ENCODE measurements around the gene RFPL4A. TPM values are rescaled to one million over a fixed set of nuclear protein-coding genes. Genes with fewer than 3 reads are reported as not detected.
"Not testable (repeated sequence)": the region's sequence is repeated elsewhere in the genome, so short reads cannot be mapped to it uniquely, and the experiment has no call there.

Gene RFPL4A
- total RNA-seq, 1 donor from 2014 or later = not detected

GRCh38 chr19:55753401-55753800 lies 5.5 kb upstream of the RFPL4A start:
- no peak overlapping the region for H3K27ac Mint-ChIP-seq
- H3K36me3 Mint-ChIP-seq = no peaks in the 10 kb centered on the region
- H3K4me1 Mint-ChIP-seq (ENCODE audit: unreplicated experiment) = no peaks in the 10 kb centered on the region
- no peaks in the 10 kb centered on the region for H3K27me3 Mint-ChIP-seq
- no peak for TF ChIP-seq CTCF (conservative IDR thresholded peaks at IDR 0.05)
- DNase-seq (ENCODE audit: extremely low spot score, unreplicated experiment) = no peak
- H3K4me3 Mint-ChIP-seq = no peak overlapping the region
- H3K9me3 Mint-ChIP-seq = peaks cover 3% of the 10 kb centered on the region

GRCh38 chr19:55756808-55757207 lies 2.1 kb upstream of the RFPL4A start:
- not testable (repeated sequence) for DNase-seq (ENCODE audit: extremely low spot score, unreplicated experiment); H3K27ac Mint-ChIP-seq; H3K4me3 Mint-ChIP-seq; H3K9me3 Mint-ChIP-seq; H3K27me3 Mint-ChIP-seq; H3K36me3 Mint-ChIP-seq; H3K4me1 Mint-ChIP-seq (ENCODE audit: unreplicated experiment)

- no peak for TF ChIP-seq CTCF (conservative IDR thresholded peaks at IDR 0.05)
- H3K9me3 Mint-ChIP-seq = peaks cover 2% of the 10 kb centered on the region
- H3K27me3 Mint-ChIP-seq = no peaks in the 10 kb centered on the region
- DNase-seq (ENCODE audit: extremely low spot score, unreplicated experiment) = no peak
- no peak overlapping the region for H3K27ac Mint-ChIP-seq
- no peaks in the 10 kb centered on the region for H3K4me1 Mint-ChIP-seq (ENCODE audit: unreplicated experiment)
- H3K36me3 Mint-ChIP-seq = no peaks in the 10 kb centered on the region
- H3K4me3 Mint-ChIP-seq = no peak overlapping the region
These were observed 7.6 kb downstream of the RFPL4A start for GRCh38 chr19:55766466-55766865.

- H3K9me3 Mint-ChIP-seq; DNase-seq (ENCODE audit: extremely low spot score, unreplicated experiment): not testable (repeated sequence)
These were observed 9.9 kb downstream of the RFPL4A start, which contains the start of gene RFPL4AL1 for GRCh38 chr19:55768818-55769217. TSS of gene RFPL4AL1 (plus strand) at chr19:55769118. CDS start at chr19:55771805, 2,687 bp downstream.

GRCh38 chr19:55769632-55770031 lies 10.7 kb downstream of the RFPL4A start:
- not testable (repeated sequence) for H3K9me3 Mint-ChIP-seq; H3K27ac Mint-ChIP-seq; H3K36me3 Mint-ChIP-seq; H3K27me3 Mint-ChIP-seq; H3K4me3 Mint-ChIP-seq; DNase-seq (ENCODE audit: extremely low spot score, unreplicated experiment); H3K4me1 Mint-ChIP-seq (ENCODE audit: unreplicated experiment)

More at GRCh38 chr19:55768818-55769217, 9.9 kb downstream of the RFPL4A start, which contains the start of gene RFPL4AL1:
- not testable (repeated sequence) for H3K27ac Mint-ChIP-seq; H3K36me3 Mint-ChIP-seq; H3K4me1 Mint-ChIP-seq (ENCODE audit: unreplicated experiment); H3K27me3 Mint-ChIP-seq; H3K4me3 Mint-ChIP-seq

GRCh38 chr19:55777528-55777927 lies 18.6 kb downstream of the RFPL4A start:
- no peak for DNase-seq (ENCODE audit: extremely low spot score, unreplicated experiment)
- no peaks in the 10 kb centered on the region for H3K36me3 Mint-ChIP-seq
- H3K9me3 Mint-ChIP-seq = peaks cover 4% of the 10 kb centered on the region

GRCh38 chr19:55778331-55778730 lies 19.4 kb downstream of the RFPL4A start:
- peaks cover 4% of the 10 kb centered on the region for H3K9me3 Mint-ChIP-seq
- no peaks in the 10 kb centered on the region for H3K36me3 Mint-ChIP-seq
- no peaks in the 10 kb centered on the region for H3K4me1 Mint-ChIP-seq (ENCODE audit: unreplicated experiment)
- H3K27ac Mint-ChIP-seq = no peak overlapping the region
- no peak for TF ChIP-seq CTCF (conservative IDR thresholded peaks at IDR 0.05)
- no peaks in the 10 kb centered on the region for H3K27me3 Mint-ChIP-seq
- no peak for DNase-seq (ENCODE audit: extremely low spot score, unreplicated experiment)
- H3K4me3 Mint-ChIP-seq = no peak overlapping the region

More at GRCh38 chr19:55777528-55777927, 18.6 kb downstream of the RFPL4A start:
- Mint-ChIP-seq H3K4me1 (ENCODE audit: unreplicated experiment) (no peaks in the 10 kb centered on the region), H3K27ac (no peak overlapping the region), H3K4me3 (no peak overlapping the region), H3K27me3 (no peaks in the 10 kb centered on the region)
- no peak for TF ChIP-seq CTCF (conservative IDR thresholded peaks at IDR 0.05)
